Spleen (tissue), 11 donors: ENCODE results near the gene DCPS. TPM values are rescaled to one million over a fixed set of nuclear protein-coding genes. Genes with fewer than 3 reads are reported as not detected.
"Not testable (repeated sequence)": the region's sequence is repeated elsewhere in the genome, so short reads cannot be mapped to it uniquely, and the experiment has no call there.

Source experiments
- DNase-seq: peaks from one replicate; pipeline ENCODE4 v3.0.0-alpha.2; 2020
- H3K27ac ChIP-seq, 8 donors: fragments of 200-600 bp; sonication (generic) in 7 of 8; 1 replicate in 4 of 8; 2 replicates in 4 of 8; pipeline versions ENCODE4 v1.5.0 to v1.8.0; 2016 to 2021; ENCODE audit warnings: inconsistent platforms in 4 of 8, mild to moderate bottlenecking in 4 of 8, moderate library complexity in 1 of 8
- H3K27me3 ChIP-seq, 7 donors: fragments of 200-600 bp; sonication (generic) in 6 of 7; replicated peaks in 1 of 7; 1 replicate in 4 of 7; 2 replicates in 3 of 7; pipeline versions ENCODE4 v1.5.0 to v1.8.0; 2016 to 2021; ENCODE audit warnings: inconsistent platforms in 3 of 7, mild to moderate bottlenecking in 1 of 7
- H3K36me3 ChIP-seq, 6 donors: fragments of 200-600 bp; sonication (generic) in 5 of 6; 1 replicate in 4 of 6; 2 replicates in 2 of 6; pipeline versions ENCODE4 v1.5.0 to v1.8.0; 2016 to 2021; ENCODE audit warnings: inconsistent platforms in 2 of 6
- H3K4me1 ChIP-seq, 6 donors: fragments of 200-600 bp; sonication (generic) in 5 of 6; 1 replicate in 3 of 6; 2 replicates in 3 of 6; pipeline versions ENCODE4 v1.5.0 to v1.8.0; 2016 to 2021; ENCODE audit warnings: inconsistent platforms in 3 of 6
- H3K4me3 ChIP-seq, 8 donors: fragments of 200-600 bp; sonication (generic) in 7 of 8; 1 replicate in 4 of 8; 2 replicates in 4 of 8; pipeline versions ENCODE4 v1.5.0 to v1.8.0; 2016 to 2021; ENCODE audit warnings: inconsistent platforms in 4 of 8, mild to moderate bottlenecking in 4 of 8, moderate library complexity in 2 of 8
- H3K9me3 ChIP-seq, 8 donors: fragments of 200-600 bp; sonication (generic) in 7 of 8; 1 replicate in 4 of 8; 2 replicates in 4 of 8; pipeline versions ENCODE4 v1.5.0 to v1.8.0; 2016 to 2021; ENCODE audit warnings: inconsistent platforms in 4 of 8
- CTCF ChIP-seq, 11 experiments: fragments of 200-600 bp in 7 of 11; fragments of 450-650 bp in 4 of 11; sonication (generic) in 4 of 11; IDR thresholded peaks in 8 of 11; conservative IDR thresholded peaks in 3 of 11; 1 replicate in 7 of 11; 2 replicates in 4 of 11; pipeline versions ENCODE4 v1.4.0 to v1.8.0; 2016 to 2021; ENCODE audit warnings: antibody characterized with exemption in 11 of 11, inconsistent platforms in 4 of 11, mild to moderate bottlenecking in 1 of 11
- POLR2A ChIP-seq, 3 donors: fragments of 450-650 bp; IDR thresholded peaks; one replicate each; pipeline ENCODE4 v1.5.1; 2017; ENCODE audit warnings: antibody characterized with exemption in 3 of 3, mild to moderate bottlenecking in 1 of 3
- POLR2AphosphoS5 ChIP-seq, 3 donors: sonication (generic); formaldehyde crosslinking; IDR thresholded peaks; one replicate each; pipeline ENCODE4 v1.5.1; 2017; ENCODE audit warnings: antibody characterized with exemption in 3 of 3
- WGBS, 5 donors: extraction: QIAGEN DNeasy Blood & Tissue Kit in 3 of 5; methylation state at CpG; one replicate each; pipeline versions ENCODE4 v1.1.5 to v1.1.7; 2013 to 2018; 5-methylcytosine and 5-hydroxymethylcytosine counted together
- intact Hi-C: fragments of 100-400 bp; cut with DNase I; formaldehyde crosslinking; loops from one replicate; pipeline ENCODE4 v1.15.0; 2023; ENCODE audit warnings: low total_unique reads
- polyA plus RNA-seq, 3 donors: library from polyadenylated mRNA; stranded (reverse); fragments of 200-250 nt; gene quantifications; one replicate each; pipeline ENCODE4 v1.2.1, GENCODE V29; 2013
- total RNA-seq, 7 donors: library from RNA; depleted of rRNA in 3 of 7; stranded (reverse); fragments of >200 nt in 3 of 7; fragmentation: NEBNext Ultra II Directional in 4 of 7; extraction: Animal tissue kit (Norgen Biotek cat#: 25700) in 4 of 7; gene quantifications; one replicate each; pipeline versions ENCODE4 v1.1.0 to v1.2.1, GENCODE V29; 2016 to 2021
- donor health status: healthy with polysubstance abuse.
- donor health status: DM: no; HTN: no; CAD: no; lungs with moderate emphysema.
- donor health status: DM: no; HTN: no; CAD: no.
- donor health status: Bipolar disorder and iron deficiency.
- donor health status: healthy.
- donor health status: DM: no; HTN: no; CAD: no.
- donor health status: DM: yes; HTN: yes; CAD: no.

DCPS gene
- total and polyA plus RNA-seq, 10 donors: 17.4 to 35.2 (median 22.7) TPM

- intact Hi-C loops: no loop called here
- Histone ChIP-seq H3K27me3 (no peaks in the 10 kb centered on the region), H3K4me1 (peaks cover 10 to 85% (median 58%) of the 10 kb centered on the region in 6 donors), H3K36me3 (peaks cover 0 to 81% (median 46%) of the 10 kb centered on the region in 6 donors), H3K4me3 (peak overlapping the region in 1 of 8 donors; percentile 50), H3K27ac (peak overlapping the region; percentile 66 to 92 (median 88)), H3K9me3 (no peaks in the 10 kb centered on the region)
- WGBS, 5 donors: 37 to 54% (median 45%) methylated on average over 17 of the region's 17 CpGs
- no peak for TF ChIP-seq CTCF (IDR thresholded peaks at IDR 0.05 in 8 of 11, conservative IDR thresholded peaks at IDR 0.05 in 3 of 11)
- peak in 2 of 3 donors; percentile 74 to 88 for TF ChIP-seq POLR2AphosphoS5 (IDR thresholded peaks at IDR 0.05)
- peak in 1 of 3 donors; percentile 31 for TF ChIP-seq POLR2A (IDR thresholded peaks at IDR 0.05)
- peak; percentile 90 for DNase-seq
These were observed 42.1 kb downstream of the DCPS start for GRCh38 chr11:126345759-126346585.

- no peaks in the 10 kb centered on the region for H3K9me3 ChIP-seq
- 73 to 100% (median 90%) methylated on average over 1 of the region's 1 CpG for WGBS, 5 donors
- peaks cover 10 to 85% (median 57%) of the 10 kb centered on the region in 6 donors for H3K4me1 ChIP-seq
- no peak for DNase-seq
- H3K36me3 ChIP-seq: peaks cover 0 to 75% (median 40%) of the 10 kb centered on the region in 6 donors
- no peak for TF ChIP-seq POLR2AphosphoS5 (IDR thresholded peaks at IDR 0.05)
- no peak for TF ChIP-seq POLR2A (IDR thresholded peaks at IDR 0.05)
- no peak for TF ChIP-seq CTCF (IDR thresholded peaks at IDR 0.05 in 8 of 11, conservative IDR thresholded peaks at IDR 0.05 in 3 of 11)
- H3K27ac ChIP-seq: peak overlapping the region; percentile 66 to 92 (median 88)
- H3K4me3 ChIP-seq: peak overlapping the region in 1 of 8 donors; percentile 50
- intact Hi-C loops: no loop called here
- H3K27me3 ChIP-seq: no peaks in the 10 kb centered on the region
These were observed 42.7 kb downstream of the DCPS start for GRCh38 chr11:126346586-126346940.

- Histone ChIP-seq H3K27ac (peak overlapping the region; percentile 66 to 92 (median 88)), H3K4me1 (peaks cover 10 to 85% (median 56%) of the 10 kb centered on the region in 6 donors), H3K4me3 (peak overlapping the region in 1 of 8 donors; percentile 50), H3K36me3 (peaks cover 0 to 72% (median 37%) of the 10 kb centered on the region in 6 donors)
- DNase-seq: peak; percentile 43
- H3K9me3 ChIP-seq, H3K27me3 ChIP-seq, intact Hi-C loops: not testable (repeated sequence)
- WGBS, 5 donors: 78 to 82% (median 81%) methylated on average over 7 of the region's 7 CpGs
These were observed 43.1 kb downstream of the DCPS start for GRCh38 chr11:126346946-126347345.

- peaks cover 10 to 91% (median 57%) of the 10 kb centered on the region in 6 donors for H3K4me1 ChIP-seq
- DNase-seq: peak; percentile 74
- H3K4me3 ChIP-seq: no peak overlapping the region
- H3K27ac ChIP-seq: peak overlapping the region in 7 of 8 donors; percentile 41 to 92 (median 89)
- peaks cover 0 to 61% (median 28%) of the 10 kb centered on the region in 6 donors for H3K36me3 ChIP-seq
- TF ChIP-seq CTCF (IDR thresholded peaks at IDR 0.05 in 8 of 11, conservative IDR thresholded peaks at IDR 0.05 in 3 of 11) (no peak), POLR2AphosphoS5 (IDR thresholded peaks at IDR 0.05) (peak in 1 of 3 donors; percentile 36), POLR2A (IDR thresholded peaks at IDR 0.05) (no peak)
- no peaks in the 10 kb centered on the region for H3K9me3 ChIP-seq
- intact Hi-C loops: no loop called here
- H3K27me3 ChIP-seq: no peaks in the 10 kb centered on the region
- 70 to 78% (median 76%) methylated on average over 12 to 17 of the region's 17 CpGs for WGBS, 5 donors
These were observed 44.1 kb downstream of the DCPS start for GRCh38 chr11:126347751-126348668.
